ENCODE measurements around the gene NT5DC3. TPM values are rescaled to one million over a fixed set of nuclear protein-coding genes. Genes with fewer than 3 reads are reported as not detected.

Gene NT5DC3
- total and polyA plus RNA-seq, 3 donors from 2014 or later = 5.7 to 25.4 (median 16.1) TPM

DNA sequence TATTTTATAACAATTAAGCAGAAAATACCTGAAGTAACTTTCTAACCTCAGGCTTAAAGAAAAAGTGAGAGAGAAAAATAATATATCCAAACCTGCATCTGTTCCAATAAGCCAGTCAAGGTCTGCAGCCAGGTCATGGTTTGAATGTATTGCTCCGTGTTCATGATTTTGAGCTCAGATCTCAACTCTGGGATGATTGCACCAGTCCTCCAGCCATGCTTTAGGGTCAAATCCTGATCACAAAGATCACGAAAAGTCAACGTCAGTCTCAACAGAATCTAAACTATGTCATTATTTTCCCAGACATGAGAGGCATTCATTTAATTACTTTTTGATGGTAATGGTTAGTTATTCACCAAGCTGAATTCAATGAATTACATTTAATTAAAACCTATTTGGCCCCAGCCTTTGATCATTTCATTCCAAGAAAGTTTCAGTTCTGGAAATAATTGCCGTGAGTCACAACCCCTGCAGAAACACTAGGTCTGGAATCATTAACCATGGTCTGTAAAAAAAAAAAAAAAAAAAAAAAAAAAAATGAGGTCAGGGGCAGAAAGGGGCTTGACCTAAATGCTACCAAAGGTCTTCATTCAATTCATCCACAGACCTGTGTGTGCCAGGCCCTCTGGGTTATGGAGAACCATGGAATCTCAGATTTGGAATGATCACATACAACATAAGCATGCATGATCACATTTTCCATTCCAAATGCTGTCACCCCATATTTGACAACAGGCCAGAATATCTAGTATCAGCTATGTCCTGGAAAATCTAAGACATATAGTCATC, 55.6 kb downstream of the NT5DC3 start:
- intact Hi-C loops (cut with DNase I; ENCODE audit: low total_unique reads) = no loop called here
- TF ChIP-seq, protein P1, sequence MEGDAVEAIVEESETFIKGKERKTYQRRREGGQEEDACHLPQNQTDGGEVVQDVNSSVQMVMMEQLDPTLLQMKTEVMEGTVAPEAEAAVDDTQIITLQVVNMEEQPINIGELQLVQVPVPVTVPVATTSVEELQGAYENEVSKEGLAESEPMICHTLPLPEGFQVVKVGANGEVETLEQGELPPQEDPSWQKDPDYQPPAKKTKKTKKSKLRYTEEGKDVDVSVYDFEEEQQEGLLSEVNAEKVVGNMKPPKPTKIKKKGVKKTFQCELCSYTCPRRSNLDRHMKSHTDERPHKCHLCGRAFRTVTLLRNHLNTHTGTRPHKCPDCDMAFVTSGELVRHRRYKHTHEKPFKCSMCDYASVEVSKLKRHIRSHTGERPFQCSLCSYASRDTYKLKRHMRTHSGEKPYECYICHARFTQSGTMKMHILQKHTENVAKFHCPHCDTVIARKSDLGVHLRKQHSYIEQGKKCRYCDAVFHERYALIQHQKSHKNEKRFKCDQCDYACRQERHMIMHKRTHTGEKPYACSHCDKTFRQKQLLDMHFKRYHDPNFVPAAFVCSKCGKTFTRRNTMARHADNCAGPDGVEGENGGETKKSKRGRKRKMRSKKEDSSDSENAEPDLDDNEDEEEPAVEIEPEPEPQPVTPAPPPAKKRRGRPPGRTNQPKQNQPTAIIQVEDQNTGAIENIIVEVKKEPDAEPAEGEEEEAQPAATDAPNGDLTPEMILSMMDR (IDR thresholded peaks at IDR 0.05) = no peak
- no peak for TF ChIP-seq POLR2A (IDR thresholded peaks at IDR 0.05)
- H3K36me3 ChIP-seq (ENCODE audit: low read depth, missing control alignments) = no peaks in the 10 kb centered on the region
- no peak overlapping the region for H3K27ac ChIP-seq
- H3K4me3 ChIP-seq = no peak overlapping the region
- H3K27me3 ChIP-seq = no peaks in the 10 kb centered on the region
- no peak for DNase-seq
- 80 to 98% methylated on average over 4 of the region's 4 CpGs for WGBS, 2 donors
- H3K9me3 ChIP-seq = no peaks in the 10 kb centered on the region
- H3K4me1 ChIP-seq = no peaks in the 10 kb centered on the region

DNA sequence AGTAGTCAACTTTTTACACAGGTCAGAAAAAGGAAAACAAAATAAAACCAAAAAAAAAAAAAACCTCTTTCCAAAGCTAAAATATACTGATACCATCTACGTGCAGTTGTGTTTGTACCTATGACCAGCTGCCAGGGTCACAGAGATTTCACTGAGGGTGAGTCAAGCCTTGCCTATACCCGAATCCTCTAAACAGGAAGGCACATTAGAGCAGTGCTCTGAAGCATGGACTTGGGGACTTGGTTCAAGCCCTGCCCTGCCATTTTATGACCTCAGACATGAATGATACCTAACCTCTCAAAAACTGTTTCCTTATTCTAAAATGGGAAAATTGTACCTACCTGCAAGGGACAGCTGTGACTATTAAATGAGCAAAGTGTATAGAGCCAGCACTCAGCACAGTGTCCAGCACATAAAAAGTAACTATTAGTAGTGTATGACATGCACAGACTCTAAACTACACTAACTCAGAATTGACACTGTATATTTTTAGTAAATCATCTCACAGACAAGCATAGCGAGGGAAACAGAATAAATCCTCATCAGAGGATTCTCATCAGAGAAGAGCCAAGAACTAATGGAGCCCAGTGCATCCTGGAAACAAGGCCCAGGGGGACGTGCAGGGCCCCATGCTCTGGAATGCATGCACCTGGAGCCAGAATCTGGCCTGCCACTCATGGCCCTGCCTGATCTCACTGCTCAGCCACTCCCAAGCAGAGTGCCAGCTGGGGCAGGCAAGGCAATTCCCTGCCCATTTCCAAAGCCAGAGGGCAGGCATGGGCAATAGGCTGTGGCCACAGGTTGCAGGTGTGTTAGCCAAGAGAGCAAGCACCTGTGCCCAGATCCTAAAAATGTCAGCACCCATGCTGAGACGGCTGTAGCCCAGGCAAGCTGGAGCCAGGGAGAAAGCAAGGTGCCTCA, 57.0 kb downstream of the NT5DC3 start:
- Histone ChIP-seq H3K36me3 (ENCODE audit: low read depth, missing control alignments) (no peaks in the 10 kb centered on the region), H3K9me3 (no peaks in the 10 kb centered on the region), H3K27me3 (no peaks in the 10 kb centered on the region), H3K4me1 (no peaks in the 10 kb centered on the region), H3K4me3 (no peak overlapping the region), H3K27ac (no peak overlapping the region)
- intact Hi-C loops (cut with DNase I; ENCODE audit: low total_unique reads) = no loop called here
- DNase-seq = no peak
- WGBS, 2 donors = 91% methylated on average over 5 of the region's 5 CpGs
- no peak for TF ChIP-seq POLR2A (IDR thresholded peaks at IDR 0.05)
- TF ChIP-seq, protein P1 (IDR thresholded peaks at IDR 0.05) = no peak

DNA sequence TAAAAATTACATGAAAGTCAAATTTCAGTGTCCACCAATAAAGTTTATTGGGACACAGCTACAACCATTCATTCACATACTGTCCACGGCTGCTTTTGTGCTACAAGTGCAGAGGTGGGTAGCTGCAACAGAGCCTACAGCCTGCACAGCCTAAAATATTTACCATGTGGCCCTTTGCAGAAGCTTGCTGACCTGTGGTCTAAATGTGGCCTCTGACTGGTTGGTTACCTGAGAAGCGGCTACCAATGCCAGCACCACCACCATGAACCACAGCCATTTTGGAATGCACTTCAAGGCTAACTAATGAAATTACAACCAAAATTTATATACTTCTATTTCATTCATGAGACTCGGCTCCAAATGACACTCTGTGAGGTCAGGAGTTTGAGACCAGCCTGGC, 58.6 kb downstream of the NT5DC3 start:
- WGBS, 2 donors = 93 to 94% methylated on average over 3 of the region's 3 CpGs
- Histone ChIP-seq H3K27ac (no peak overlapping the region), H3K4me3 (no peak overlapping the region), H3K9me3 (no peaks in the 10 kb centered on the region), H3K27me3 (no peaks in the 10 kb centered on the region), H3K4me1 (no peaks in the 10 kb centered on the region), H3K36me3 (ENCODE audit: low read depth, missing control alignments) (no peaks in the 10 kb centered on the region)
- intact Hi-C loops (cut with DNase I; ENCODE audit: low total_unique reads) = no loop called here
- no peak for DNase-seq
- TF ChIP-seq POLR2A (IDR thresholded peaks at IDR 0.05) = no peak
- TF ChIP-seq, protein P1 (IDR thresholded peaks at IDR 0.05) = no peak

DNA sequence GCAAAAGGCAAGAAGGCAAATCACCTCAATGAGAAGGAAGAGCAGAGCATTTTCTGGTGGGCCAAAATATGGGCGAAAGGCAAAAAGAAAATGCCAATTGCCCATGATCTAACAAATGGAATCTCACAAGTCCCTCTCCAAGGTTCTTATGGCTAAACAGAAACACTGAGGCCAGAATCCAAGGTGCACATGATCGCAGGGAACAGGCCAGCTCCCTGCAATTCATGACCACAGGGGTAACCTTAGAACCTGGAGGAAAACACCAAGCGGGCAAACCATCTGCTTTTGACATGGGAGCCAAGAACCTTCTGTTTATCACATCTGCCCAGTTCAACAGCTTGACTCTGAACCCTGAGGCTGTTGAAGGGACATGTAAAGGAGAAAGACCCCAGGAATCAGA, 60.0 kb downstream of the NT5DC3 start:
- H3K4me3 ChIP-seq = no peak overlapping the region
- intact Hi-C loops (cut with DNase I; ENCODE audit: low total_unique reads) = no loop called here
- TF ChIP-seq, protein P1 (IDR thresholded peaks at IDR 0.05) = no peak
- TF ChIP-seq POLR2A (IDR thresholded peaks at IDR 0.05) = no peak
- 94 to 97% methylated on average over 3 of the region's 3 CpGs for WGBS, 2 donors
- H3K9me3 ChIP-seq = no peaks in the 10 kb centered on the region
- no peaks in the 10 kb centered on the region for H3K4me1 ChIP-seq
- no peak overlapping the region for H3K27ac ChIP-seq
- H3K36me3 ChIP-seq (ENCODE audit: low read depth, missing control alignments) = no peaks in the 10 kb centered on the region
- no peak for DNase-seq
- no peaks in the 10 kb centered on the region for H3K27me3 ChIP-seq

Data from testis (tissue), 3 donors.